ENCODE results near the gene FERD3L. TPM values are rescaled to one million over a fixed set of nuclear protein-coding genes. Genes with fewer than 3 reads are reported as not detected.

The FERD3L gene
- total RNA-seq, 1 experiment from 2014 or later: not detected

- peak; percentile 92 for DNase-seq (ENCODE audit: low spot score)
Observed at GRCh38 chr7:19117091-19117869, 27.9 kb downstream of the FERD3L start, which contains the start of gene TWIST1. TWIST1 (minus strand) TSS chr7:19117636; CDS start chr7:19117321, 315 bp downstream.

- DNase-seq (ENCODE audit: low spot score): peak; percentile 79
Observed at GRCh38 chr7:19116121-19117090, 28.8 kb downstream of the FERD3L start.

DNA sequence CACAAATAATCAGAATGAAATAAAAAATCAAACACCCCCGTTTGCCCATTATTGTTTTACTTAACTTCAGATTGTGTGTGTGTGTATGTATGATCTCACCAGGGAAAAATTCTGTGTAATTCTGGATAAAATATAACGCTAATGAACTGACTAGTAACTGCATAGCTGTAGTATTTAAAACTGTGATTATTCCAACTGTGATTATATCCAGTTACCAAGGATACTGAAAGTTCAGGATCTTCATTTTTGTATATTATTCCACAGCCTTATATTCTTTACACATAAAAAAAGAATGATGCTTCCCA is 30.7 kb downstream of the FERD3L start:
- no peak for DNase-seq (ENCODE audit: low spot score)

- DNase-seq (ENCODE audit: low spot score): no peak
Observed at GRCh38 chr7:19113855-19114550, 31.2 kb downstream of the FERD3L start.

- no peak for DNase-seq (ENCODE audit: low spot score)
Observed at GRCh38 chr7:19113002-19113350, 32.2 kb downstream of the FERD3L start.

- DNase-seq (ENCODE audit: low spot score): no peak
Observed at GRCh38 chr7:19112274-19113001, 32.8 kb downstream of the FERD3L start.

- DNase-seq (ENCODE audit: low spot score): no peak
Observed at GRCh38 chr7:19111474-19112273, 33.5 kb downstream of the FERD3L start.

DNA sequence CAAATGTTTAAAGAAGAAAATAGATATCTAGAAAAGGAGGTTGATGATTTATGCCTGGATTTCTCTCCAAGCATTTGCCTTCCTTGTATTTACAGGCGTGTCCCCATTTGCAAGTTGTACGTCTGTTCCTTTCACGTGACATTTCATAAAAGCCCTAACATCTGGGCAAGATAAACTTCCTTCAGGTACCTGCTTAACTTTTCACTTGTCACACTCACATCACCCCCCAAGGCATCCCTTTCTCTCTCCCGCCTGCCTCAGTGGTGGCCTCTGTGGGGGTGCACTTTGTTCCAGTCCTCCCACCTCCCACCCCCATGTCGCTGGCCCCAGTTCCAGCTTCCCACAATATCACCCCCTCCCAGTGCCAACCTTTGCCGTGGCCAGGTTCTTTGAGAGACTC is 34.4 kb downstream of the FERD3L start:
- DNase-seq (ENCODE audit: low spot score): no peak

DNA sequence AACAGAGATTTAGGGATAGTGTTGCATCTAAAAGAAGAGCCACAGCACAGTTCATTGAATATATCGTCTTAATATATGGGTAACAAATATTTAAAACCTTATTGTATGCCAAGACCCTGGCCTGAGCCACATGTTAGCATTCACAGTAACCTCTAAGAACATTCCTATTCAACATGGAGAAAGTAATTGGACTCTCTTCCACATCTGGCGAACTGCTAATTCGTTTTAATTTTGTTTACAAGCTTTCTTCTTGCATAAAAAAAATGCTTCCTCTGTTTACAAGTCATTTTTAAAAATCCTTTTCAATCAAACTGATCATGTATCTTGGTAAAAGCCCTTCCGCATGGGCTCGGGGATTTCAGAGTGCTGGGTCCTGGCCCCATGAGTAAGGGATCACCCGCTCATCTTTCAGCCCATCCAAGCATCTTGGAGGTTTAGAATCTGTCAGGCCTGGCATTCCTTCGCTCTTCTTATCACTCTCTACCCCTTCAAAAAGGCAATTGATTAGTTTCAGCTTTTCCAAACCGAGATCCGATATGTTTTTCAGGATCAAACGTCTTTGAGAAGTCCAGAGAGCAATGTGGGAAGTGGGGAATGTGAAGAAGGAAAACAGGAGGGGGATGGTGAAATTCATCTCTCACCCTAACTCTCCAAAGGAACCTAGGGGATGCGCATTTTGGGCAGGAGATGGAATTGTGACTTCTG is 35.0 kb downstream of the FERD3L start:
- DNase-seq (ENCODE audit: low spot score): no peak

- no peak for DNase-seq (ENCODE audit: low spot score)
Observed at GRCh38 chr7:19109000-19109946, 35.9 kb downstream of the FERD3L start.

GRCh38 chr7:19107356-19108146 is 37.7 kb downstream of the FERD3L start:
- DNase-seq (ENCODE audit: low spot score): no peak

DNA sequence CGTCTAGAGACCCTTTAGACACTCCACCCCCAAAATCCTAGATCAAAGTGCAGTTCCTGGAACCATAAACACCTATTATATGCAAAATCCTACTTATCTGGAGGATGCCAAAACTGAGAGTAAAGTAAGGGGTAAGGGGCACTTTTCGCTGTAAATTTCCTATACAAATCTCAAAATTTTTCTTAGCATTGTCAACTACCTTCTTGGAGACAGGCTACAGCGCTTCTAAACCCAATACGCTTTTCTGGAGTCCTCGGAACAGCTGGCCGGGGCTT is 38.2 kb downstream of the FERD3L start:
- DNase-seq (ENCODE audit: low spot score): no peak

DNA sequence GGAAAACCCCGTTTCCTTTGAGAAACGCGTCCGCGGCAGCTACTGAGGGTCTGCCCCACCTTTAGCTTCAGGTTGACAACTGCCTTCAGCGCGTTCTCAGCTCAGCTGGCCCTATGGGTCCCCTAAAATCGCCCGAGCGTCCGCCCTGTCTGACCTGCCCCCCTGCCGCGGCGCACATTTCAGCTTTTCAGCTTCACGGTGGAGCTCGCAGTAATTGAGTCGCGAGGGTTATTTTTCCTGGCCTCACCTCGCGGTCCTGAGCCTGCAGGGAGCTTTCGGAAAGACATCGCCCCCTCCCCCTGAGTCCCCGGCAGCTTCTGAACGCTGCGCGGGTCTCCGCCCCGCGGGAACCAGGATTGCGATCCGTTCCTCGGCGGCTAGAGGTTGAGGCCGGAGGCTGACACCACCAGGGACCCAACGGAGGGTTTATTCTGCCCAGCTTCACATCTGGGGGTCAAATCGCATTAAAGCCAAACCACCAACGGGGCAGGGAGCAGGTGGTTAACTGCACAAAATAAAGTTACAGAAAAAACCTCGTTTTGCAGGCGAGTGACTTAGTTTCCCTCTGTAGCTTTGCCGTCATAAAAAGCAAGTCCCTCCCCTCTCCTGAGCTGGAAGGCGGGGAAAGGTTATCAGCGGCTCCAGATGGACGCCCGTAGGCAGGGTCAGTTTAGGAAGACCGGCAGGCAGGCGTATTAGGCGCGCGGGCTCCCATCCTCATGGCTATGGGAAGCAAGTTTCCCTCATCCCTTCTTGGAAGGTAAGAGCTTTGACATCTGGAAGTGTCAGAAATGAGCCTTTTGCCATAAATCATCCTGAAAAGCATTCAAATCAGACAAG is 38.8 kb downstream of the FERD3L start:
- no peak for DNase-seq (ENCODE audit: low spot score)

DNA sequence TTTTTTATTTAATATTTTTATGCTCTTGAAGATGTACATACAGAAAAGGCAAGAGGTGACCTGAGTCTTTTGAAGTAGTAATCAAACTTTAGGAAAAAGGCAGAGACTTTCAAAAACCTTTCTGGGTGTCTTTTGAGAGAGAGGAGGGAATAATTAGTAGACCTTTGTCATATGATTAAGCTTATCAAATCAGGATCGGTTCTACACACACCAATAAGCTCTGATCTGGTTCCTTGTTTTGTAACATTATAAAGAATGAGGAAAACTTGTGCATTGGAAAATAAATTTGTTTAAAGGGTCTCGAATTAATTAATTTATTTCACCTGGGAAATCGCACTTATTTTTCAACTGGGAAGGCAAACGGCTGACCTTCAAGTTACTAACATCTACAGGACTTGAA is 39.7 kb downstream of the FERD3L start:
- DNase-seq (ENCODE audit: low spot score): no peak

- DNase-seq (ENCODE audit: low spot score): no peak
Observed at GRCh38 chr7:19104811-19105210, 40.4 kb downstream of the FERD3L start.

DNA sequence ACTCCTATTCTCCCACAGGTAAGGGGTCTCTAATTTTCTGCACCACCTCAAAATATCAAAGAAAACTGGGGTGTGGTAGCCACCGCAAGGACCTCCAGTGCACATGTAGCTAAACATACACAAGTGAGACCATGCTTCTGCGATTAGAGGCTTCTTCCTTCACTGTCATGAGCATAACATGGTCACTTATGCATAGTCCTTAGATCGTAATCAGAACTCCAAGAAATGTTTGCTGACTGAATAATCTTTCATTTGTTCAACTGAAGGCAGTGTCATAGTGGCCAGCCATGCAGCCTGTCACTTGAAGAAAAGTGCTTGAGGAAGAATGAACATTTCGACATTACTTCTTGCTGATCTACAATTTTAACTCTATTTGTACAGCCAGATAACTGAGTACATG is 42.3 kb downstream of the FERD3L start:
- no peak for DNase-seq (ENCODE audit: low spot score)

- DNase-seq (ENCODE audit: low spot score): no peak
Observed at GRCh38 chr7:19101909-19102308, 43.3 kb downstream of the FERD3L start.

DNA sequence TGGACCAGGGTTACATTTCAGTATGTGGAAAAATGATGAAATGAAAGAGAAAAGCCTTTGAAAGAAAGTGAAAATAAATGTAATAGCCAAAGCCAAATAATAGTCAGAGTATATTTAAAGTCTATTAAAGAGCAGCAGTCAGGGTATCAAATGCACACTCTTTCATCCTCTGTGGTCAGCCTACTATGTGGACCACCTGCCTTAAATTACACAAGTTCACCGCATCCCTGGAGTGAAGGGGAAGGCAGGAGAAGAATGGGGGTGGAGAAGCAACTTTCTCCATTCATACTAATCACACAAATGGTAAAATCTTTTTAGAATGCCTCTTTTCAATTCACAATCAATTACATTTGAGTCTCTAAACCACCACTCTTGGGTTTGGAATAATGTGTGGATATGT is 43.7 kb downstream of the FERD3L start:
- no peak for DNase-seq (ENCODE audit: low spot score)

Data from H4 (cell line).